C4-2B (cell line): ENCODE results near the gene B4GALT4.

Experiments
- CTCF ChIP-seq: fragments of 450-650 bp; conservative IDR thresholded peaks from 2 replicates; pipeline ENCODE4 v1.5.1; 2017; ENCODE audit warnings: mild to moderate bottlenecking
- ZFX ChIP-seq: fragments of 450-650 bp; IDR thresholded peaks from 2 replicates; pipeline ENCODE4 v1.6.1; 2017

DNA sequence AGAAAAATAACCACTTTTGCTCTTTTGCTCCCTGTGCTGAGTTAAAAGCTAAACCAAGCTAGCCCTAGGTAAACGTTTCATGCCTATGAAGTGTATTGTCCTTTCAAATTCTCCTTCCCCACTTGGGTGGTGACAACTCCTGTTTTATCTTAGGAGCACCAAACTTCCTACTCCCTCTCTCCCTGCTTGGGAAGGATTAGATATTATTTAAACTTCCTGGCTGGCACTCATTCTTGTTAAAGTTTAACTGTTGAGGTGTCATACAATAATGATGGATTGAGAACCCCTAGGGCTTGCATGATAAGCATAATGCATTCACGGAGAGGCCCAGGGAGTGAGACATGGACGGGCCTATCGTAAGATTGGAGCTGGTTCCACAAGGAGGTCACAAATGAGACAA is 29.5 kb downstream of the B4GALT4 start:
- TF ChIP-seq CTCF: no peak
- no peak for TF ChIP-seq ZFX
